Astrocyte (in vitro differentiated cells and primary cell): ENCODE data around the gene GNAQ. TPM values are rescaled to one million over a fixed set of nuclear protein-coding genes. Genes with fewer than 3 reads are reported as not detected.
"Not testable (repeated sequence)": the region's sequence is repeated elsewhere in the genome, so short reads cannot be mapped to it uniquely, and the experiment has no call there.

Experiments used
- DNase-seq: peaks from one replicate; pipeline ENCODE4 v3.0.0-alpha.2; 2010; ENCODE audit warnings: low read depth
- FAIRE-seq: peaks from 2 replicates; lab custom pipeline; 2011; peaks lifted over from hg19 to GRCh38; lab: Jason Lieb, UNC
- H2AFZ ChIP-seq: 2 replicates; pipeline ENCODE4 v1.6.0; 2012; ENCODE audit warnings: low read depth, low read length, inconsistent platforms
- H3K27ac ChIP-seq: 2 replicates; pipeline ENCODE4 v1.5.1; 2011; ENCODE audit warnings: low read depth, low read length, inconsistent platforms
- H3K27me3 ChIP-seq: 2 replicates; pipeline ENCODE4 v1.6.0; 2011; ENCODE audit warnings: low read length, inconsistent platforms; ENCODE audit not compliant: insufficient read depth
- H3K36me3 ChIP-seq: 2 replicates; pipeline ENCODE4 v1.5.1; 2011; ENCODE audit warnings: low read length, inconsistent platforms; ENCODE audit not compliant: insufficient read depth
- H3K4me1 ChIP-seq: 2 replicates; pipeline ENCODE4 v1.5.1; 2011; ENCODE audit warnings: low read length, inconsistent platforms; ENCODE audit not compliant: insufficient read depth
- H3K4me2 ChIP-seq: 2 replicates; pipeline ENCODE4 v1.6.0; 2012; ENCODE audit warnings: low read length, inconsistent platforms
- H3K4me3 ChIP-seq: 2 replicates; pipeline ENCODE4 v1.5.1; 2011; ENCODE audit warnings: low read depth, mild to moderate bottlenecking, low read length, inconsistent platforms; ENCODE audit not compliant: insufficient read depth
- H3K79me2 ChIP-seq: 2 replicates; pipeline ENCODE4 v1.6.0; 2012; ENCODE audit warnings: mild to moderate bottlenecking, low read length, inconsistent platforms; ENCODE audit not compliant: insufficient read depth
- H3K9ac ChIP-seq: 2 replicates; pipeline ENCODE4 v1.6.0; 2012; ENCODE audit warnings: mild to moderate bottlenecking, low read length, inconsistent platforms
- H3K9me3 ChIP-seq: 2 replicates; pipeline ENCODE4 v1.5.1; 2012; ENCODE audit warnings: low read depth, mild to moderate bottlenecking, low read length, inconsistent platforms; ENCODE audit not compliant: insufficient read depth
- H4K20me1 ChIP-seq: 2 replicates; pipeline ENCODE4 v1.6.0; 2012; ENCODE audit warnings: low read length, inconsistent platforms; ENCODE audit not compliant: insufficient read depth
- H3K27ac Mint-ChIP-seq: one replicate; pipeline ENCODE4 v1.8.0; 2021; ENCODE audit warnings: mild to moderate bottlenecking, mixed read lengths; ENCODE audit not compliant: unreplicated experiment
- H3K27me3 Mint-ChIP-seq: one replicate; pipeline ENCODE4 v1.8.0; 2021; ENCODE audit warnings: low read depth, mixed read lengths; ENCODE audit not compliant: unreplicated experiment
- H3K36me3 Mint-ChIP-seq: one replicate; pipeline ENCODE4 v1.8.0; 2021; ENCODE audit warnings: low read depth, mixed read lengths; ENCODE audit not compliant: unreplicated experiment
- H3K4me1 Mint-ChIP-seq: one replicate; pipeline ENCODE4 v1.8.0; 2021; ENCODE audit warnings: low read depth, mixed read lengths; ENCODE audit not compliant: unreplicated experiment
- H3K4me3 Mint-ChIP-seq: one replicate; pipeline ENCODE4 v1.8.0; 2021; ENCODE audit warnings: mild to moderate bottlenecking, moderate library complexity, mixed read lengths; ENCODE audit not compliant: unreplicated experiment
- H3K9me3 Mint-ChIP-seq: one replicate; pipeline ENCODE4 v1.8.0; 2021; ENCODE audit warnings: mild to moderate bottlenecking, mixed read lengths; ENCODE audit not compliant: unreplicated experiment
- EZH2 ChIP-seq: IDR thresholded peaks from 2 replicates; pipeline ENCODE4 v1.6.1; 2012; ENCODE audit warnings: mild to moderate bottlenecking, low read length, inconsistent platforms; ENCODE audit not compliant: insufficient read depth
- total RNA-seq: library from RNA; stranded (reverse); gene quantifications from 2 replicates; pipeline ENCODE4 v1.2.1, GENCODE V29; 2021
- TF ChIP-seq, protein P1 (sequence below): IDR thresholded peaks from 2 replicates; pipeline ENCODE4 v1.5.1; 2011; ENCODE audit warnings: low read depth, mild to moderate bottlenecking, inconsistent platforms, low read length, moderate library complexity; ENCODE audit not compliant: insufficient read depth

The GNAQ gene
- total RNA-seq, 1 donor from 2014 or later, result 74.9 TPM

GRCh38 chr9:77883133-77883532 lies 148.5 kb downstream of the GNAQ start:
- H3K36me3 Mint-ChIP-seq, result peaks cover 2% of the 10 kb centered on the region
- H3K4me3 Mint-ChIP-seq, result no peak overlapping the region
- Histone ChIP-seq H3K27me3 (no peaks in the 10 kb centered on the region), H3K36me3 (no peaks in the 10 kb centered on the region), H3K79me2 (peaks cover 11% of the 10 kb centered on the region), H3K9me3 (no peaks in the 10 kb centered on the region), H3K4me3 (no peak overlapping the region), H3K4me2 (no peak overlapping the region), H3K9ac (no peak overlapping the region), H4K20me1 (peaks cover 18% of the 10 kb centered on the region), H3K27ac (no peak overlapping the region), H2AFZ (no peak overlapping the region), H3K4me1 (peaks cover 16% of the 10 kb centered on the region)
- no peak for TF ChIP-seq EZH2
- TF ChIP-seq, protein P1, sequence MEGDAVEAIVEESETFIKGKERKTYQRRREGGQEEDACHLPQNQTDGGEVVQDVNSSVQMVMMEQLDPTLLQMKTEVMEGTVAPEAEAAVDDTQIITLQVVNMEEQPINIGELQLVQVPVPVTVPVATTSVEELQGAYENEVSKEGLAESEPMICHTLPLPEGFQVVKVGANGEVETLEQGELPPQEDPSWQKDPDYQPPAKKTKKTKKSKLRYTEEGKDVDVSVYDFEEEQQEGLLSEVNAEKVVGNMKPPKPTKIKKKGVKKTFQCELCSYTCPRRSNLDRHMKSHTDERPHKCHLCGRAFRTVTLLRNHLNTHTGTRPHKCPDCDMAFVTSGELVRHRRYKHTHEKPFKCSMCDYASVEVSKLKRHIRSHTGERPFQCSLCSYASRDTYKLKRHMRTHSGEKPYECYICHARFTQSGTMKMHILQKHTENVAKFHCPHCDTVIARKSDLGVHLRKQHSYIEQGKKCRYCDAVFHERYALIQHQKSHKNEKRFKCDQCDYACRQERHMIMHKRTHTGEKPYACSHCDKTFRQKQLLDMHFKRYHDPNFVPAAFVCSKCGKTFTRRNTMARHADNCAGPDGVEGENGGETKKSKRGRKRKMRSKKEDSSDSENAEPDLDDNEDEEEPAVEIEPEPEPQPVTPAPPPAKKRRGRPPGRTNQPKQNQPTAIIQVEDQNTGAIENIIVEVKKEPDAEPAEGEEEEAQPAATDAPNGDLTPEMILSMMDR, result no peak
- FAIRE-seq (no peak), DNase-seq (no peak)
- H3K27ac Mint-ChIP-seq, result peak overlapping the region; percentile 63
- H3K4me1 Mint-ChIP-seq, result peaks cover 27% of the 10 kb centered on the region
- H3K9me3 Mint-ChIP-seq, result no peaks in the 10 kb centered on the region
- H3K27me3 Mint-ChIP-seq, result no peaks in the 10 kb centered on the region

DNA sequence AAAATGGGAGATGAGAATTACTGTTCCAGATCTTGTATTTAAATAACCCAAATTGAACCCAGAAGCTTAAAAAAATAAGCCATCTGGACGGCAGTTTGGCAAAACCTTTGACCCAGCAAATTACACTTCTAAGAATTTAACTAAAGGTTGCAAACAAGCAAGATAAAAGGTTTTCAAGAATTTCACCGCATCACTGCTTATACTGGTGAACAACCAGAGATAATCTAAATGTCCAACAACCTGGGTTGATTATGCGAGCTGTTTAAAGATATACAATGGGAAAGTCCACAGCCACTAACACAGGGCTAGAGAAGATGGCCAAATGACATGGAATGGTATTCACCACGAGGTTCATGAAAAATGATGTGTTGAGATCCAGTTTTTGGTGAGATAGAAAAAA lies 149.3 kb downstream of the GNAQ start:
- Histone ChIP-seq H2AFZ (no peak overlapping the region), H3K36me3 (no peaks in the 10 kb centered on the region), H3K4me3 (no peak overlapping the region), H3K4me1 (peaks cover 16% of the 10 kb centered on the region), H3K27me3 (no peaks in the 10 kb centered on the region), H3K9ac (no peak overlapping the region), H3K27ac (no peak overlapping the region), H3K4me2 (no peak overlapping the region), H3K9me3 (no peaks in the 10 kb centered on the region), H4K20me1 (peaks cover 23% of the 10 kb centered on the region), H3K79me2 (peaks cover 17% of the 10 kb centered on the region)
- H3K4me1 Mint-ChIP-seq, result peaks cover 27% of the 10 kb centered on the region
- no peak for FAIRE-seq
- no peaks in the 10 kb centered on the region for H3K9me3 Mint-ChIP-seq
- DNase-seq, result no peak
- H3K36me3 Mint-ChIP-seq, result peaks cover 2% of the 10 kb centered on the region
- no peak overlapping the region for H3K27ac Mint-ChIP-seq
- H3K27me3 Mint-ChIP-seq, result no peaks in the 10 kb centered on the region
- H3K4me3 Mint-ChIP-seq, result no peak overlapping the region
- TF ChIP-seq EZH2, result no peak
- TF ChIP-seq, protein P1, result no peak

DNA sequence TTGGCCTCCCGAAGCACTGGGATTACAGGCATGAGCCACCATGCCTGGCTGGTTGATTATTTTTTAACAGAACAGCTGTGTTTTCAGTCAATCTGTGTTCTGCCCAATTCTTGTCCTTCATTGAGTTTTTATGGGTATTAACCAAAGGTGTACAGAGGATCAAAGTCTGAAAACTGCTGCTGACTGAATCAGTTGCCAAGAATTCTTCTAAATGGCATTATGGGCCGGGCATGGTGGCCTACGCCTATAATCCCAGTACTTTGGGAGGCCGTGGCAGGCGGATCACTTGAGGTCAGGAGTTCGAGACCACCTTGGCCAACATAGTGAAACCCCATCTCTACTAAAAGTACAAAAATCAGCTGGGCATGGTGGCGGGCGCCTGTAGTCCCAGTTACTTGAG lies 150.0 kb downstream of the GNAQ start:
- not testable (repeated sequence) for H3K27ac Mint-ChIP-seq, H3K27me3 ChIP-seq, H2AFZ ChIP-seq, H3K9ac ChIP-seq, FAIRE-seq, H3K4me2 ChIP-seq, H3K9me3 ChIP-seq, DNase-seq, H3K4me3 Mint-ChIP-seq, H3K27me3 Mint-ChIP-seq, H3K4me3 ChIP-seq, H3K27ac ChIP-seq, H3K9me3 Mint-ChIP-seq, H3K36me3 Mint-ChIP-seq, H3K36me3 ChIP-seq
- Histone ChIP-seq H3K4me1 (peaks cover 16% of the 10 kb centered on the region), H3K79me2 (peaks cover 17% of the 10 kb centered on the region), H4K20me1 (peaks cover 23% of the 10 kb centered on the region)
- H3K4me1 Mint-ChIP-seq, result peaks cover 27% of the 10 kb centered on the region
